ENCODE data around the gene MYO19. TPM values are rescaled to one million over a fixed set of nuclear protein-coding genes. Genes with fewer than 3 reads are reported as not detected.
A peak's percentile ranks its signal among the peaks of the same experiment; 100 is the strongest.

MYO19 gene
- total and polyA plus RNA-seq, 2 of the 4 experiments (the other 2 are of a cell fraction), result 35.8 to 55.6 TPM

DNA sequence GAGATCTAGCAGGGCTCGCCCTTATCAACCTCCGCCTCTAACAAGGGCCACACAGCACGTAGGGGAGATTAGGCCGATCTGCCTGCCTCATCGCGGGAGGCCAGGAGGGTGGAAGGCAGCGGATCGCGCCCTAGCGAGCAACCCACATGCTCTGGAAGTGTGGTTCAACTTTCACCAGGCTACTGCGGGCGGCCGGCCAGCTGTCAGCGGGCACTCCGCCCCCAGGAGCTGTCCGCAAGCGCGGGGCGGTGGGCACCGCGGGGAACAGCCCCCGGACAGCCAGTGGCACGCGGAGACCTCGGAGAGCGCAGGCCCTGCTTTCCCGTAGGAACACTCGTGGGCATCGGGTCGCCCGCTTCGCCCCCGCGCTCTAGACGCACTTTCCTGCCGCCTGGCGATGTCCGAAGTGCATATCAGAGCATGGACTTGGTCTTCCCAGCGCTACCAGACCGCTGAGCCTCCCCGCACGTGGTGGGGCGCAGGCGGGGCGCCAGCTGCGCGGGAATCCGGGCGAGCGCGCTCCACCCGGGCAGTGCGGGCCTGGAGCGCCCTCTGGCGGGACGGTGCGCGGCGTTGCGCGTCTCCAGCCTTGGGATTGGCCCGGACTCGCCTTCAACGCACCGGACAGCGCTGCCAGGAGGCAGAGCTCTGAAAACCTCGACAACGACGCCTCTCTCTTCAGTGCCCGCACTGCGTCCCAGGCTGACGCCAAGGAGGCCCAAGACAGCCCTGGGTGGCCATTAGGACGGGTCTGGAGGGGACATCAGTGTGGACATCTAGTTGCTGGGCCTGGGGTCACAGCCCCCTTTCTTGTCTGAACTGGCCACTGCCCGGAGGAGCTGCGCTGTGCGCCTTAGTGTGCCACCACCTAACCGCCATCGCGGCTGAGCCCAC lies 51.8 kb downstream of the MYO19 start (continued):
- TF ChIP-seq MAZ (IDR thresholded peaks at IDR 0.05; ENCODE audit: borderline replicate concordance, low read depth, low read length) (peak; percentile 59; the same call in 1 of the 2 replicates), SMC3 (IDR thresholded peaks at IDR 0.05; ENCODE audit: low read depth, low read length) (peak; percentile 65), RAD21 (IDR thresholded peaks at IDR 0.05; ENCODE audit: low read length) (peak; percentile 80)

- Histone ChIP-seq H4K8ac (ENCODE audit: low read depth in 2 of 2, low read length in 2 of 2) (no peak overlapping the region), H4K91ac (ENCODE audit: insufficient read depth, low read depth, low read length) (no peak overlapping the region), H2BK5ac (ENCODE audit: low read depth, low read length, poor library complexity, severe bottlenecking) (no peak overlapping the region), H3K14ac (replicated peaks; ENCODE audit: low read depth, low read length) (no peak overlapping the region), H3K4ac (ENCODE audit: low read depth, low read length) (no peak overlapping the region), H3K4me2 (ENCODE audit: low read depth, low read length) (no peak overlapping the region), H4K20me1 (ENCODE audit: insufficient read depth, low read length) (no peaks in the 10 kb centered on the region), H3K9me3 (ENCODE audit: control insufficient read depth, insufficient read depth, low read length) (no peaks in the 10 kb centered on the region), H2AK9ac (replicated peaks; ENCODE audit: low read depth, low read length, poor library complexity) (no peak overlapping the region), H3K4me1 (ENCODE audit: control insufficient read depth, insufficient read depth, low read length) (0 out of 2 replicates have a peak, but pooled peaks cover 1% of the 10 kb centered on the region), H3K27ac (ENCODE audit: insufficient read depth, low read length) (no peak overlapping the region), H3K9me1 (ENCODE audit: insufficient read depth, low read length) (0 out of 2 replicates have a peak, but pooled peaks cover 9% of the 10 kb centered on the region), H3K79me1 (ENCODE audit: low read depth in 1 of 2, low read length in 2 of 2) (0 out of 4 replicates have a peak, but pooled peaks cover 0 to 4% of the 10 kb centered on the region in 2 experiments), H3K4me3 (ENCODE audit: insufficient read depth, low read depth, low read length) (no peak overlapping the region), H3K9ac (ENCODE audit: low read depth, low read length) (no peak overlapping the region), H2AK5ac (ENCODE audit: low read depth, low read length) (no peak overlapping the region), H2AFZ (replicated peaks; ENCODE audit: low read length, poor library complexity) (no peak overlapping the region), H3K56ac (ENCODE audit: extremely low read depth, insufficient read depth, low read length) (no peak overlapping the region), H3K18ac (ENCODE audit: low read depth, low read length) (no peak overlapping the region), H3K36me3 (ENCODE audit: control insufficient read depth, insufficient read depth, low read length) (no peaks in the 10 kb centered on the region), H4K5ac (ENCODE audit: low read depth, low read length) (no peak overlapping the region), H2BK20ac (ENCODE audit: low read depth, low read length) (no peak overlapping the region), H2BK120ac (ENCODE audit: low read depth, low read length) (no peak overlapping the region), H2BK15ac (ENCODE audit: low read depth, low read length) (no peak overlapping the region), H3K27me3 (ENCODE audit: control insufficient read depth, insufficient read depth, low read length) (peaks cover 7% of the 10 kb centered on the region; the same call in 1 of the 2 replicates), H3K23ac (ENCODE audit: low read depth, low read length) (0 out of 2 replicates have a peak overlapping the region, but pooled peaks have one; percentile 13)
- no TSS peak for BruUV-seq (replicated peaks)
- ChIA-PET CTCF (no interaction called here), POLR2A (ENCODE audit: unreplicated experiment) (no interaction called here)
- dilution Hi-C loops (cut with HindIII; ENCODE audit: low sequenced_read_pairs, unreplicated experiment) (no loop called here), intact Hi-C loops (cut with micrococcal nuclease) (loop anchor here (2.0 kb wide), 1 partner anchor 513 kb away; no protein-coding TSS in a partner anchor), in situ Hi-C loops (cut with MboI; ENCODE audit: low sequenced_read_pairs) (no loop called here)
- DNase-seq, result no peak
- ATAC-seq (ENCODE audit: low read depth), result no peak
- WGBS, 2 experiments (ENCODE audit: extremely low coverage in 2 of 2, insufficient read length in 1 of 2), result 56% methylated on average over 7 of the region's 7 CpGs; no CpG with 5 or more reads in 1 of the 2 experiments
- TF ChIP-seq MAZ (IDR thresholded peaks at IDR 0.05; ENCODE audit: borderline replicate concordance, low read depth, low read length), result no peak
- TF ChIP-seq MAFK (IDR thresholded peaks at IDR 0.05; ENCODE audit: low read depth, low read length), result no peak
- no peak for TF ChIP-seq MXI1 (IDR thresholded peaks at IDR 0.05; ENCODE audit: borderline replicate concordance, low read depth, low read length)
- TF ChIP-seq POLR2A (IDR thresholded peaks at IDR 0.05; ENCODE audit: low read depth, low read length), result no peak
- no peak for TF ChIP-seq RCOR1 (IDR thresholded peaks at IDR 0.05; ENCODE audit: insufficient replicate concordance, low read length)
- TF ChIP-seq RFX5 (IDR thresholded peaks at IDR 0.05; ENCODE audit: low read depth, low read length), result no peak
- TF ChIP-seq NFE2L2 (IDR thresholded peaks at IDR 0.05; ENCODE audit: low read depth, low read length), result no peak
- TF ChIP-seq CTCF (conservative IDR thresholded peaks at IDR 0.05; ENCODE audit: low read depth, low read length), result no peak
- no peak for TF ChIP-seq RAD21 (IDR thresholded peaks at IDR 0.05; ENCODE audit: low read length)
- TF ChIP-seq CHD1 (IDR thresholded peaks at IDR 0.05; ENCODE audit: low read depth, low read length), result no peak
- TF ChIP-seq BHLHE40 (IDR thresholded peaks at IDR 0.05; ENCODE audit: low read depth, low read length), result no peak
- TF ChIP-seq SMC3 (IDR thresholded peaks at IDR 0.05; ENCODE audit: low read depth, low read length), result no peak
- TF ChIP-seq CEBPB (IDR thresholded peaks at IDR 0.05; ENCODE audit: low read depth, low read length), result no peak
These were observed 52.8 kb downstream of the MYO19 start for GRCh38 chr17:36481829-36482228.

All from IMR-90 (cell line).